ENCODE results near the gene TCF4.

DNA sequence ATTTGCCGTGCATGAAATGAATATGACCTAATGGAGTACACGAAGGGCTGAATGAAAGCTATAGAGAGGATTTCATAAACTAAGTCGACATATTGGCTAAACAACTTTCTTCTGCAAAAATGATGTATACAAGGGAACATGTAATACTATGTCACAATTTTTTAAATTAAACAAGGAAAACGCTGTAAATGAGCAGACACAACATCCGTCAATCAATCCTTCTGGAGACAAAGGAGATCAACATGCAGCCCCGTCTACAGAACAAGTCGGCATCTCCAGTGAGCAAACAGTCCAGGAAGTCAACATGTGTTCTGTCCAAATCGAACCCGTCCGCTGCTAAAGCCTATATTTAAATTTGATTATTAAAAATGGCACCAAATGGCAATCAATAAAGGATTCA, 180.8 kb downstream of the TCF4 start:
- TF ChIP-seq POLR2A (IDR thresholded peaks at IDR 0.05) (no peak), POLR2AphosphoS5 (IDR thresholded peaks at IDR 0.05) (no peak)

All from spleen (tissue), 3 donors.